UCSD-AML1 (cell line): ENCODE data around the gene NTM.
"Not testable (repeated sequence)": the region's sequence is repeated elsewhere in the genome, so short reads cannot be mapped to it uniquely, and the experiment has no call there.

ENCODE experiments used
- DNase-seq: peaks from one replicate; lab custom pipeline; 2025; ENCODE audit not compliant: unreplicated experiment; lab: John Stamatoyannopoulos, UW

NTM gene

GRCh38 chr11:131418189-131418588 is 47.8 kb downstream of the NTM start:
- DNase-seq = no peak

- DNase-seq = no peak
Observed at GRCh38 chr11:131421066-131421855, 50.8 kb downstream of the NTM start.

- no peak for DNase-seq
Observed at GRCh38 chr11:131422029-131422428, 51.6 kb downstream of the NTM start.

GRCh38 chr11:131422496-131422895 is 52.1 kb downstream of the NTM start:
- DNase-seq = no peak

- DNase-seq = no peak
Observed at GRCh38 chr11:131423688-131424087, 53.3 kb downstream of the NTM start.

- DNase-seq = not testable (repeated sequence)
Observed at GRCh38 chr11:131424257-131424876, 54.0 kb downstream of the NTM start.

- no peak for DNase-seq
Observed at GRCh38 chr11:131425285-131425684, 54.9 kb downstream of the NTM start.

- DNase-seq = no peak
Observed at GRCh38 chr11:131428853-131429252, 58.4 kb downstream of the NTM start.

- DNase-seq = no peak
Observed at GRCh38 chr11:131430473-131431208, 60.2 kb downstream of the NTM start.

GRCh38 chr11:131441051-131441810 is 70.8 kb downstream of the NTM start:
- DNase-seq = no peak

GRCh38 chr11:131446590-131447275 is 76.3 kb downstream of the NTM start:
- DNase-seq = no peak

GRCh38 chr11:131447277-131447815 is 76.9 kb downstream of the NTM start:
- no peak for DNase-seq

GRCh38 chr11:131447898-131448297 is 77.5 kb downstream of the NTM start:
- DNase-seq = no peak

- DNase-seq = no peak
Observed at GRCh38 chr11:131449036-131450019, 78.9 kb downstream of the NTM start.

- DNase-seq = no peak
Observed at GRCh38 chr11:131454490-131454889, 84.1 kb downstream of the NTM start.

- no peak for DNase-seq
Observed at GRCh38 chr11:131454989-131455388, 84.6 kb downstream of the NTM start.

- no peak for DNase-seq
Observed at GRCh38 chr11:131455843-131456704, 85.7 kb downstream of the NTM start.

GRCh38 chr11:131457163-131457562 is 86.7 kb downstream of the NTM start:
- DNase-seq = no peak
